ENCODE results near the gene HHAT.

- TF ChIP-seq MTF1 (CRISPR knock-in tag; IDR thresholded peaks at IDR 0.05) (no peak), NPAS2 (CRISPR knock-in tag; IDR thresholded peaks at IDR 0.05; ENCODE audit: borderline replicate concordance) (no peak), ZNF644 (CRISPR knock-in tag; IDR thresholded peaks at IDR 0.05; ENCODE audit: low read depth) (no peak), EP300 (IDR thresholded peaks at IDR 0.05; ENCODE audit: low read depth in 2 of 2, low read length in 2 of 2) (no peak), EP300 (CRISPR knock-in tag; IDR thresholded peaks at IDR 0.05; ENCODE audit: borderline replicate concordance) (no peak), ZNF451 (CRISPR knock-in tag; IDR thresholded peaks at IDR 0.05) (no peak), SIN3B (IDR thresholded peaks at IDR 0.05; ENCODE audit: low read length) (no peak), ZSCAN29 (CRISPR knock-in tag; conservative IDR thresholded peaks at IDR 0.05) (no peak), POLR2A (IDR thresholded peaks at IDR 0.05; ENCODE audit: insufficient read depth in 1 of 2, low read depth in 2 of 2, low read length in 2 of 2) (no peak), ZBTB7A (CRISPR knock-in tag; IDR thresholded peaks at IDR 0.05) (no peak)
Measured at GRCh38 chr1:210385228-210385627, 56.5 kb downstream of the HHAT start.
